Left ventricle myocardium inferior (tissue), 1 donor: Measurements from ENCODE around the gene DLGAP5. TPM values are rescaled to one million over a fixed set of nuclear protein-coding genes. Genes with fewer than 3 reads are reported as not detected.

Source experiments
- DNase-seq: peaks from one replicate; pipeline ENCODE4 v3.0.0-alpha.2; 2020
- H3K27ac ChIP-seq: fragments of 200-600 bp; replicated peaks from 2 replicates; pipeline ENCODE4 v1.8.0; 2021
- H3K27me3 ChIP-seq: fragments of 200-600 bp; 2 replicates; pipeline ENCODE4 v1.8.0; 2021; ENCODE audit warnings: low read depth
- H3K36me3 ChIP-seq: fragments of 200-600 bp; 2 replicates; pipeline ENCODE4 v1.8.0; 2021
- H3K4me1 ChIP-seq: fragments of 200-600 bp; 2 replicates; pipeline ENCODE4 v1.8.0; 2021
- H3K4me3 ChIP-seq: fragments of 200-600 bp; 2 replicates; pipeline ENCODE4 v1.8.0; 2021; ENCODE audit warnings: mild to moderate bottlenecking, moderate library complexity
- H3K9me3 ChIP-seq: fragments of 200-600 bp; replicated peaks from 2 replicates; pipeline ENCODE4 v1.8.0; 2021
- CTCF ChIP-seq: fragments of 200-600 bp; IDR thresholded peaks from 2 replicates; pipeline ENCODE4 v1.8.0; 2021; ENCODE audit warnings: antibody characterized with exemption, mild to moderate bottlenecking, borderline replicate concordance
- intact Hi-C: fragments of 100-400 bp; cut with micrococcal nuclease; formaldehyde crosslinking; loops from one replicate; pipeline ENCODE4 v1.11.0; 2022
- total RNA-seq: library from RNA; stranded (reverse); fragmentation: NEBNext Ultra II Directional; extraction: Animal tissue kit (Norgen Biotek cat#: 25700); gene quantifications from one replicate; pipeline ENCODE4 v1.2.1, GENCODE V29; 2021
- donor health status: DM: no; HTN: yes; CAD: no; lungs with severe emphysema.

DLGAP5 gene
- total RNA-seq, 1 donor from 2014 or later = 0.14 TPM

- Histone ChIP-seq H3K9me3 (no peaks in the 10 kb centered on the region), H3K27me3 (no peaks in the 10 kb centered on the region), H3K36me3 (no peaks in the 10 kb centered on the region), H3K27ac (no peak overlapping the region), H3K4me1 (no peaks in the 10 kb centered on the region), H3K4me3 (no peak overlapping the region)
- intact Hi-C loops = no loop called here
- DNase-seq = no peak
- no peak for TF ChIP-seq CTCF
These were observed 7.4 kb upstream of the DLGAP5 start for GRCh38 chr14:55198749-55199148.

- H3K36me3 ChIP-seq = no peaks in the 10 kb centered on the region
- intact Hi-C loops = no loop called here
- no peaks in the 10 kb centered on the region for H3K9me3 ChIP-seq
- H3K27ac ChIP-seq = no peak overlapping the region
- DNase-seq = no peak
- peaks cover 14% of the 10 kb centered on the region for H3K4me1 ChIP-seq
- H3K27me3 ChIP-seq = no peaks in the 10 kb centered on the region
- no peak overlapping the region for H3K4me3 ChIP-seq
- TF ChIP-seq CTCF = no peak
These were observed 3.4 kb upstream of the DLGAP5 start for GRCh38 chr14:55194656-55195355.

- TF ChIP-seq CTCF = no peak
- Histone ChIP-seq H3K9me3 (no peaks in the 10 kb centered on the region), H3K27ac (peak overlapping the region; percentile 59), H3K4me1 (peaks cover 14% of the 10 kb centered on the region), H3K36me3 (no peaks in the 10 kb centered on the region), H3K4me3 (peak overlapping the region; percentile 79), H3K27me3 (no peaks in the 10 kb centered on the region)
- DNase-seq = no peak
- intact Hi-C loops = no loop called here
These were observed 753 bp upstream of the DLGAP5 start for GRCh38 chr14:55192054-55192621.

- Histone ChIP-seq H3K9me3 (no peaks in the 10 kb centered on the region), H3K27me3 (no peaks in the 10 kb centered on the region), H3K36me3 (no peaks in the 10 kb centered on the region), H3K4me3 (peak overlapping the region; percentile 79), H3K4me1 (peaks cover 14% of the 10 kb centered on the region), H3K27ac (no peak overlapping the region)
- DNase-seq = no peak
- intact Hi-C loops = no loop called here
- TF ChIP-seq CTCF = no peak
These were observed 531 bp downstream of the DLGAP5 start for GRCh38 chr14:55190906-55191202.

- Histone ChIP-seq H3K4me1 (peaks cover 14% of the 10 kb centered on the region), H3K27me3 (no peaks in the 10 kb centered on the region), H3K4me3 (no peak overlapping the region), H3K27ac (no peak overlapping the region), H3K9me3 (no peaks in the 10 kb centered on the region), H3K36me3 (no peaks in the 10 kb centered on the region)
- no peak for DNase-seq
- TF ChIP-seq CTCF = no peak
- intact Hi-C loops = no loop called here
These were observed 2.6 kb downstream of the DLGAP5 start for GRCh38 chr14:55188686-55189295.
